Stimulated activated CD4-positive, alpha-beta T cell treated with anti-CD3 and anti-CD28 coated beads, Interleukin-4, amount 100 ng/mL, for 1 hour (primary cell): Measurements from ENCODE around the gene SENP1.
"Not testable (repeated sequence)": the region's sequence is repeated elsewhere in the genome, so short reads cannot be mapped to it uniquely, and the experiment has no call there.

Source experiments
- DNase-seq: peaks from one replicate; pipeline ENCODE4 v3.0.0-alpha.2; 2020

The SENP1 gene

DNA sequence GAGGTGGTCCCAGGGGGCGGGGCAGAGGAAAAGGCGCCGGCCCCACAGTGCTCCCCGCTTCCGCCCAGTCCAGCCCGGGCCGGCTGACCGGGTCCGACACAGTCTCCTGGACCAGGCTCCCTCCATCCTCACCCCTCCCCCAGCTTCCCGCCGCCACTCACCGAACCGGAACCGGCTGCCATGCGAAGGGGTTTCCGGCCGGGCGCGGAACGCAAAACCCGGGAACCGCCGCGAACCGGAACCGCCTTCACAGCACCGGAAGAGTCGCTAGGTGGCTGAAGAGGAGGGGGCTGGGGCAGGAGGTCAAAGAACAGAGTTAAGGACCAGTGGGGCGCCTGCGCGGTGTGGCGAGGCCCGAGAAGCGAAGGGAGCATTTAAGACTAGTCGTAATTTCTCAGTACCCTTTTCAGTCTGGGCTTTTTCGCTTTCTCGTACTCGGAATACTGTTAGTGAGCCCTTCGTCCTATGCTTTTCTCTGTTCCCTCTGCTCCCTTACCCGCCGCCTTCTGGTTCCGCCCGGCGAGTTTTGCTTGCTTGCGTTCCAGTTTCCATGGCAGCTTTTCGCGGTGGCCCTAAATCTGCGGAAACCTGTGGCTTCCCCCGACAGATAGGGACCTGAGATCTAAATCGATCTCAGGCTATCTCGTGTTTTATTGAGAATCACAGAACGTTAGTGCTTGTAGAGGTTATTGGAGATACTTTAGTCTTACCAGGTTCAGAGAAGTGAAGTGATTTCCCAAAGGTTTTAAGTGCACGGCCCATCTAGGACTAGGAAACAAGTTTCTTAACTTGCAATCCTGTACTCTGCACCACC lies at the start of gene SENP1:
SENP1 (minus strand) TSS at position 213 of the 814 bp plus-strand sequence. CDS start 4,607 bp downstream, outside the sequence.
- peak; percentile 90 for DNase-seq

DNA sequence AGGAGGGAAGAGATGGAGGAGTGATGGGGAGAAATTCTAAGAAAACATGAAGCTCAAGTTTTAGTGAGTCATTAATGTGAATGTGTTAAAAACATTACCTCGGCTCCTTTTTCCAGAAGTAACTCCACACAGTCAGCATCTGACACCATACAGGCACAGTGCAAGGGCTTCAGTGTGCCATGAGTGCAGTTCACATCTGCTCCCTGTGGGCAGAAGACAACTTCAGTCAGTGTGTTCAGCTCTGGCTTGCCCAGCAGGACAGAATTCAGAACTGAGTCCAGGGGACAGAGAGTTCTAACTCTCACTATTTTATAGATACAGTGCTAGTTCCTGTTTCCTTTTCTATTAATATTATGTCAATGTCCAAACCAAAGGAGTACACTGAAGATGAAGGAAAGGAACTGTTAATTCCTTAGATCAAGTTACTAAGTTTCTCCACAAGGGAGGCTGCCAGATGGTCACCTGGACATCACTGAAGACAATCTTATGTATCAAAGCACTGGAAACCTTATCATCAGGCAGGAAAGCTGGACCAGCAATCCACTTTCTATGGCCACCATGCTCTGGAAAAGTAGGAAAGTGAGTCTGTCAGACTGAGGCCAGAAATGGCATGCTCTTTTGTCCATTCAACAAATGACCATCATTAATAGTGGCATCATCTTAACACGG lies 45.4 kb upstream of the SENP1 start:
- DNase-seq: no peak

DNA sequence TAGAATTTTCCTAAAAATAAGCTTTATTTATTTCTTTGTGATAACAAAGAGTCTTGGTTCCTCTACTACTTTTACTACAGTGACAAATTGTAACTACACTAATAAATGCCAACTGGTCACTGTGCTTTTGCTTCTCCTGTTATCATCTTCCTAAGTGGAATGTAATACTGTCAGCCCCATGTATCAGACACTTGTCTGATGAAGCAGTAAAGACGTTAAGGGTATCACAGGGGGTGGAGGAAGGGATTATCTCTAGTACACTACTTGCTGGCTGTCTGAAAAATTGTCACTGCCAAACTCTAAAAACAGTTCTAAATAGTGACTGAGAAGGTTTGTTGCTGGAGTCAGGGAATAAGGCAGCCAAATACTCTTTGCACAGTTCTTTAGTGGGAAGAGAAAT lies 40.1 kb upstream of the SENP1 start:
- no peak for DNase-seq

DNA sequence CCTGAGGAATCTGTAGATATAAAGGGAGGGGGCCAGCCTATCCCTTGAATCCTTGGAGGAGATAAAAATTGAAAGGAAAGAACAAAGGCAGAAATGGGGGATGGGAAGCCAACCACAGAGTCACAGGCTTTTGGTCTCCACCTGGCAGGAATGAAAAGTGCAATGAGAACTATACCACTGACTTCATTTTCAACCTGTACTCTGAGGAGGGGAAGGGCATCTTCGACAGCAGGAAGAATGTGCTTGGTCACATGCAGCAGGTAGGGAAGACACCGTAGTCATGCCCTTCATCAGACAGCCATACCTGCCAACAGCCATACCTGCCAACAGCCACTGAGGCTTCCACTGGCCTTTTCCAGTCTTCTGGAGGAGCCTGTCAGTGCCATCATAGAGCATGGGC lies 38.0 kb upstream of the SENP1 start:
- DNase-seq: no peak

DNA sequence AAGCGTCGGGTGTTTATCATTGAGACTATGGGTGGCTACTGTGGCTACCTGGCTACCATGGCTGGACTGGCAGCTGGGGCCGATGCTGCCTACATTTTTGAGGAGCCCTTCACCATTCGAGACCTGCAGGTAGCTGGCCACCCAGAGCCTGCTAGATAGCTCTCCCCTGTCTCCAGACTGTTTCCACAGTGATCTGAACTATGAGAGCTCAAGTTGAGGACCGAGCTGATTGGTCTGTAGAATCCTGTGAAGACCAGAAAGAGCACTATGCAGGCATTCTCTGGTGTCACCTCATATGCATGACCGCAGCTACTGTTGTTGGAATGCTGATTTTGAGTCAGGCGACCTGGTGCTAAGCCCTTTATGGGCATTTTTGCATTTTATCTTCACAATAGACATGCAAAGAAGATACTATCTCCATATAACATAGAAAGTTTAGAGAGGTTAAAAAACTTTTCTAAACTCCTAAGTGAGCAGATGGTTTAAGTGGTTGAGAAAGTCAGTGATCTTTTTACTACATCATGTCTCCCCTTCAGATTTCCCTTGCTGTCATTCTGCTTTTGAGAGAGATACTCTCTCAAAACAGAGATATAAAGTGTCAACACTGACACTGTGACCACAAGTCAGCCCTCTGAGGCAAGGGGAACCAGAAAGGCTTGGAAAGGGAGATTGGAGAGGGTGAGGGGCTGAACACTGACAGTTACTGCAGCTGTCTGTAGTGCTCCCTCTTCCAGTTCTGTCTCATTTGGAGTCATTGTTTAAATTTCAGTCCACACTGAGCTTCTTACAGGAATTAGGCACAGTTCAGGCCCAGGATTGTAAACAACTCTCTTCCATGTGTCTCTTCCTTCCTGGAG lies 37.2 kb upstream of the SENP1 start:
- no peak for DNase-seq

DNA sequence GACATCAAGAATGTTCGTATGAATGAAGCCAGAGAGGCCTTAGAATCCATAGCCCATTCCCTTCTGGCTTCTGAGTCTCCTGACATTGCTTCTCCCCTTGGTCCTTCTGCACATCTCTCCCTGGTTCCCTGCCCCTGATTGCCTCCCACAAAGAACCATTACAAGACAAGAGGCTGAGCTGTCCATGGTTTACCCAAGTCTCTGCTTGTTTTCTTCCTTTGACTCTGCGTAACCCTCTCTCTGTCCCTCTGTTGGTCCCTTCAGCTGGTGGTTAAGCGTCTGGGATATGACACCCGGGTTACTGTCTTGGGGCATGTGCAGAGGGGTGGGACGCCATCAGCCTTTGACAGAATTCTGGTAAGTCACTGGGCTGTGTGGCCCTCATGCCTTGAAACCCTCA lies 29.1 kb upstream of the SENP1 start:
- no peak for DNase-seq

DNA sequence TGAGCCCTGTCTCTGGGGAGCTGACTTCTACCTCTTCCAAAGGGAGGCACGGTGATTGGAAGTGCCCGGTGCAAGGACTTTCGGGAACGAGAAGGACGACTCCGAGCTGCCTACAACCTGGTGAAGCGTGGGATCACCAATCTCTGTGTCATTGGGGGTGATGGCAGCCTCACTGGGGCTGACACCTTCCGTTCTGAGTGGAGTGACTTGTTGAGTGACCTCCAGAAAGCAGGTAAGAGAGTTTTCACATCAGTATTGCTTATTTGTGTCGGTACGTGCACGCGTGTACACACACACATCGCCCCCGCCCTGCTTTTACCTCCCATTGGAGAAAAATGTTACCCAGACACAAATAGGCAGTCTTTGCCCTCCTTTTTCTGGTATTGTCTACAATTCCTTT lies 26.9 kb upstream of the SENP1 start:
- DNase-seq: no peak

DNA sequence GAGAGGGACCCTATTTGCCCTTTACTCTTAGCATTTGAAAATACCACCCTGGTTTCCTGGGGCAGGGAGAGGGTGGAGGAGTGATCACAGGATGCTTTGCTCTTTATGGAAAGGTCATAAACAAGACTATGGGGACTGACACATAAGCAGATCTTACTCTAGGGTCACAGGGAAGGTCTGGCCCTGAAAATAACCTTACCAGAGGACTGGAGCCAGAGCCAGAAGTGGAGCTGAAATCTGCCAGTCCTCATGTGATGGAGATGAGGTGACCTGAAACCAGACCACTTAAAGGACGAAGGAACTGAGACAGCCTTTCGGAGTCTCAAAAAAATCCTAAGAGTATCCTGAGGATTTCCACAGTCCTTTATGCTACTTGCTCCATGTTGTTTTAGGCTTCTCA lies 25.6 kb upstream of the SENP1 start:
- DNase-seq: no peak

DNA sequence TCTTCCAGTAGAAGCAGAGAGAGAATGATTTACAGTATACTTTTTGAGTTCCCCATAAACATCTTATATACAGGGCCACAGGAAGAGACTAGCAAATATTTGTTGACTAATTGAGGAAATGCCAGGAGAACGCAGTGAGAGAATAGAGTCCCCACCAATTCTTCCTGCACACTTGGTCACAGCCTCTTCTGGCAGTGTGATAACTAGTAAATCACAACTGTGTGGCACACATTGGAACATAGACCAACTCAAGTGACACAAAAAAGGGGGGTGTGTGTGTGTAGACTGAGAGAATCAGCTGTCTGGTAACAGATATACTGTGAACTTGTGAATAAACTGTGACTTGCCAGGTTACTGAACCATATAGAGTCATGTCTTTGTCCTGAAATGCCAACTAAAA lies 23.5 kb upstream of the SENP1 start:
- DNase-seq: no peak

DNA sequence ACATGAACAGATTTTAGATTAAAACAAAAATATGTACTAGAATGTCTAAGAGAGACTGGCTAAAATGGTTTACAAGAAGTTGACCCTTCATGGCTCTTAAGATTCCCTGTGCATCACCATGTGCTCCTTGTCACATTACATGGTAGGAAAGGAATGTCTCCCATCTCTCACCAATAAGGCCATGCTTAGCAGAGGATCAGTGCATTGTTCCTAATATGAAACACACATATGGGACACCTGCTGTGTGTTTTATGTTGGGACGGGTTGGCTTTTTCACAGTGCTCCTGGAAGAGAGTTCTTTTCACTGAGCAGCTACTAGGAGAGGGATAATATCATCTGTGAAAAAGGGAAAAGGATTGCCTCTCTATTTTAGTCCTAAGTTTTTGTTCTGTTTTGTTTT lies 22.9 kb upstream of the SENP1 start:
- DNase-seq: no peak

DNA sequence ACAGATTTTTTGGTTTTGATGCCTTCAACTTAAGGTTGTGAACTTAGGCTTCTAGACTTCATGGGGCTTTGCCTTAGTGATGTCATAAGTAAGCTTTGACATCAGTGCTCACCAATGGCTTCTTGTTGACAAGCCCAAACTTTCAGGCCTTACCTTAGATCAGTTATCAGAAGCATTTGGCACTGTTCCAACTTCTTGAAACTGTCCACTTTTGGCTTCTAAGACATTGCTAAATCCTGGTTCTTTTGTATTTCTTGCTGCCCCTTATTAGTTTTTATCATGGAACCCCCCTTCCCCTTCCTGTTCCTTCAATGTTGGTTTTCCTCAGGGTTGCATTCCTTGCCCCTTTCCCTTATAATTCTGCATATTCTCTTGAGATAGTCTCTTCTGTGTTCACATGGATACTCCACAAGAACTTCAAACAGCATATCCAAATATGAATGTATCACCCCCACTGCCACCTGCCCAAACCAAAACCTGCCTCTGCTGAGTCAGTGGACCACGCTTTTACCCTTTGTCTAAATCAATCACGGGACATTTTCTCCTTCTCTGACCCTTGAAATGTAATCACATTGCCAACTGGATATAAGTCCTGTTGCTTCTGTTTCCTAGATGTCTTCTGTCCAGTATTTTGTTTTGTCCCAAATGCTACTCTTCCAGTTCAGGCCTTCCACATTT lies 21.2 kb upstream of the SENP1 start:
- no peak for DNase-seq

DNA sequence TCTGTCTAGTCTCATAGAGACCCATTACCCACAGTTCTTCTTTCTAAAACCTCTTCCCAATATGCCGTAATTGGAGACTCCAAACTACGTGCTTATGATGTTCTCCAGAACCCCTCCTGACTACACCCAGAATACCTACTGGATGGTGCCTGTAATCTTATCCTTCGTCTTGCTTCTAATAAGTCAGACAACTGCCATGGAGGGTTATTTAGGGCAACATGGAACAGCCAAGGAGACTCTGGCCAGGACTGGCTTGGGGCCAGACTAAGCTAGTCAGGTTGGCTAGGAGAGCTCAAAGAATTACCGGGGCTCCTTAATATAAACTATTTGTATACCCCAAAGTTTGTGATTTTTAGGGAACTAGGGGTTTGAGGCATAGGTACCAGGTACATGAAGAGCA lies 20.1 kb upstream of the SENP1 start:
- DNase-seq: no peak

DNA sequence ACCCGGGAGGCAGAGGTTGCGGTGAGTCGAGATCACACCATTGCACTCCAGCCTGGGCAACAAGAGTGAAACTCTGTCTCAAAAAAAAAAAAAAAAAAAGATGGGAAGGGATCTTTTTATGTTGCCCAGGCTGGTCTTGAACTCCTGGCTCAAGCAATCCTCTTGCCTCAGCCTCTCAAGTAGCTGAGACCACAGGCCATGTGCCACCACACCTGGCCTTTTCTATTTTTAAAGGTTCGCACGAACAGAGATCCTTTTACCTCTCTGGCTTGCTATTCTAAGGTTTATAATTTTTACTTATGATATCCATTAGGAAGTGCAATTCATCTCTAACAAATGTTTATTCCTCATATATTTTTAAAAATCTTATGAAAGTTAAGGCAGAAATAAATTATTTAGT lies 19.7 kb upstream of the SENP1 start:
- DNase-seq: not testable (repeated sequence)

DNA sequence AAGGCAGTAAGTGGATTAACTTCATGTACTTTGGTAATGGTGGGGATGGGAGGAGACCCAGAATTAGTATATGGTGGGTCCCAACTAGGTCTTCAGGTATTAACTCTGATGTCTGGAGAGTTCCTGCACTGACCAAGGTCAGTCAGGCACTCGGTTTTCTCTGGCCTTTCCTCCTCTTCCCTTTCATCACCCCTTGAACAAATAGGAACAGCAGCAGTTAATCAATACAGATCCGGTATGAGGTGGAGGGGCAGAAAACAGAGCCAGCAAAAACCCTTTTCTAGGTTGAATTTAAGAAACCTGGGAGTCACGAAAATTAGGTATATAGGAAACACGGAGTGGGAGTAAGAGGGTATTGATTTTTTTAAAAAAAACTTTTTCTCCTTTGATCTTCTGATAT lies 17.3 kb upstream of the SENP1 start:
- no peak for DNase-seq

DNA sequence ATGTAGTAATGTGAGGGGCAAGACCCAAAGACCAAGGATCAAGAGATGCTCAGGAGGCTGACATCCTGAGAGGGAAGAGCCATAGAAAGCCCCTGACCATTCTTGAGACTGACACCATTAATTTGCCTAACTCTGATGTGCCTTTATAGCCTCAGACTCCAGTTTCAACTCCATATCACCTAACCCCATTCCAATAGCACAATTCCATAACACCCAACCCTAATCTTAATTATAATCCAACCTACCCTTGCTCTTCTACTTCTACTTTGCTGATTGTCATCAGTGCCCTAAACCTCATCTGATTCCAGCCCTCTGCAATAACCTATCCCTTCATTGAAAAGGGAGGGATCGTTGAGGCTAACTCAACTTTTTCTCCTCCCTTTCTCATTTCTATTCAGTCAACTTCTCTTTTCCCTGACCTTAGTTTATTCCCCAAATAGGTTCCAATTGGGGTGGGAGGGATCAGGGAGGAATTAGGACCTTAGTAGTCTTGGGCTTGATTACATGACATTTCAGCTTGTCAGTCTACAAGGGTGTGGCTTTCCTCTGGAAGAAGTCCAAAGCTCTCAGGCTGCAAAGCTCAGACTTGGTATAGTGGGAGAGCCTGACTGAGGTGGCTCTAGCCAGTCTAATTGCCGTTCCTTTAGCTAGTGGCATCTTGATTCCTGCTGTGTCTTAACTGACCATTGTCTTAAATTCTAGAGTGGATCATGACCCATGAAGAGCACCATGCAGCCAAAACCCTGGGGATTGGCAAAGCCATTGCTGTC lies 16.4 kb upstream of the SENP1 start:
- no peak for DNase-seq

DNA sequence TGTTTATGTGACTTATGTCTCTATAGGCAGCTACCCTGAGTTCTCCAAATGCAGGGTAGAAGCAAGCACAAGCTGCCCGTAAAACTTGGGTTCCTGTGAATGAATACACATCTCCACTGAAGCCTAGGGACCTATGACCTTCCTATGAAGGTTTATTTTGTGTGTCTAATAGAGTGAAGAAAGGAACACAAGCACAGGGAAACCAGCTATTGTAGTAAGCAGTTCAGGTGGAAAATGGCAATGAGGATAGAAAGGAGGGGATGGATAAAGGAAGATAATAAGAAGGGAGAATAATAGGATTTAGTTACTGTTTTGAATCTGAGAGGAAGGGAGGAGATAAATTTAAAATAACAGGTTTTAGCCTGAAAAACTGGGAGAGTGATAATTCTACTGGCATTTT lies 15.6 kb upstream of the SENP1 start:
- no peak for DNase-seq

DNA sequence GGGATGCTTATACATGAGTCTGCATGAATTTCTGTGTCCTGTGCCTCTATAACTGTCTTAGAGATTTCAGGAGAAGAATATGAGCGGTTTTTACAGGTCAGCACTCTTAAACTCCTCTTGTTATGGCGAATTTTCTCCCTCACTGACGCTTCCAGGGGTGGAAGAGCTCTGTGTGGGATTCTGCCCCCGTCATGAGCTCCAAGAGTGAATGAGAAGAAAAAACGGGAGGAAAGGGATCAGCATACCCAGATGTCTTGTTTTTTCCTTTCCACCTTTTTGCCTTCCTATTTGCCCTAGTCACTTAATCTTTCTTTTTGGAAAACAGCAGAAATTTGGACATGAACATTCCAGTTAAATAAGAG lies 13.9 kb upstream of the SENP1 start:
- no peak for DNase-seq

DNA sequence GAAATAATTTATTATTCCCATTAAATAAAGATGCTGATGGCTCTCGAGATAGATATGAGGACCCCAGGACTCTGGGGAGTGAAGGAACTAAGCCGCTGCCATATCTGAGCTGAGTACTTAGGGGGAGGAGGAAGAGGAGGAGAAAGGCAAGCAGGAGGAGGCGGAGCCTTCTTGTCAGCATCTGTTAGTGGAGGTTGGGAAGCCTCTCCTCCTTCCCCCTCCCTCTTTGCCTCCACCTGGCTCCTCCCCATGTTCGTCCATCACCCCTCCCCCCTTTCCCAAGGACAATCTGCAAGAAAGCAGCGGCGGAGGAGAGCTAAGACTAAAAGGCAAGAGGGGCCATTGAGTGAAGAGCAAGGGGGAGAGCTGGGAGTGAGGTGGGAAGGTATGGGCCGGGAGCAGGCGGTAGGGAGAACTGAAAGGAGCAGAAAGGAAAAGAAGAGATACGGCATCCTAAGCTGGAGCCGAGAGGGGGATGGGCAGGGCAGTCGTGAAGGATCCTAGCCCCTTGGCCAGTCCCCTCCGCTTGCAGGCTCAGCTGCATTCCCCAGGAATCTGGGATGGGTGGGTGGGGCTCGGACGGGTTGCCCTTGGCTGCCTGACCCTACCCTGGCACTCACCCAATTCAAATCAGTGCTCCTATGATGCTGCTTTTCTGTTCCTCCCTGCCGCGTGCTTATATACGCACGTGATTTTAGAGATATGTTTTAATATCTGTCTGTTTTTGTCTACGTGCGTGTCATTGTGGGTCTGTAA lies 13.4 kb upstream of the SENP1 start, which contains the start of gene PFKM:
PFKM (plus strand) TSS at position 287 of the 756 bp plus-strand sequence. CDS start 3,411 bp downstream, outside the sequence.
- peak; percentile 62 for DNase-seq

DNA sequence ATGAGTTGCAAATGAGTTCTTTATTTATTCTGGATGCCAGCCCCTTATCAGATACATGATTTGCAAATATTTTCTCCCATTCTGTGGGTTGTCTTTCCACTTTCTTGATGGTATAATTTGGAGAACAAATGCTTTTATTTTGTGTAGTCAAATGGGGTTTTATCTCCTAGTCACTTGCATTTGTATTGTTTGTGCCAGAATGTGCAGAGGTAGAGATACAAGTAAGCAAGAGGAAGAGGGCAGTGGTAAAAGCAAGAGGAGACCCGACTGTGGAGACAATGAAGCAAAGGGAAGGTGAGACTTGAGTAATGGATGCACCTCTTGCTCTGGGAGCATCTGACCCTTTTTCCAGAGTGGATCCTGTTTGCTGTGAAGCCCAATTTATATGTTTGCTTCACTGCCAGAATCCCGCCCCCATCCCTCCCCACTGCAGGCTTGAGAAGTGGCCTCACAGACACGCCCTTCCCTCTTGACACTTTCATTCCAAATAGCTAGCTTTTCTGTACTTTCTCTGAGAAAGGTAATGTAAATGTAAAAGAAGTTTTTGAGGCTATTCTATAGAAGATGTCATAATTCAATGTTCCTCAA lies 12.5 kb upstream of the SENP1 start:
- DNase-seq: no peak

DNA sequence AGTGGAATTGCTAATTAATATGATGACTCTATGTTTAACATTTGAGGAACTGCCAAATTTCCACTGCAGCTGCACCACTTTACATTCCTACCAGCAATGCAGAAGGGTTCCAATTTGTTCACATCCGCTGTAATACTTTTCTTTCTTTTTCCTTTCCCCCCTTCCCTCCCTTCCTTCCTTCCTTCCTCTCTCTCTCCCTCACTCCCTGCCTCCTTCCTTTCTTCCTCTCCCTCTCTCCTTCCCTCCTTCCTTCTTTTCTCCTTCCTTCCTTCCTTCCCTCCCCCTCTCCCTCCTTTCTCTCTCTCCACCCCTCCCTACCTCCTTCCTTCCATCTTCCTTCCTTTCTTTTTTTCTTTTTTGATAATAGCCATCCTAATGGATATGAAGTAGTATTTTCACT lies 10.1 kb upstream of the SENP1 start:
- DNase-seq: no peak

DNA sequence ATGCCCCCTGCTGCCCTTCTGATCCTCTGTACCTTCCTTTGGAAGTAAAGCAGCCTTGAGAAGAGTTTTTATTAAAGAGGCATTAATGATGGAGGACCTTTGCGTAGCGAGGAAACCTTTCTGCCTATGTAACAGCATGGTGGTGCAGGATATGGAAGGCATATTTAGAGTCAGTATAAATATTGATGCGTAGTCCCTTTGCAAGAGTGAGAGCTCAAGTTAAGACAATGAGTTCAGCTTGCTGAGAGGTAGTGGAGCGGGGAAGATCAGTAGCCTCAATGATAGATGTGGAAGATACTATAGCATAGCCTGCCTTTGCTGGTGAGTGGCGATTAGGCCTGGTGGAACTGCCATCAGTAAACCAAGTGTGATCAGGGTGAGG lies 5.4 kb upstream of the SENP1 start:
- DNase-seq: not testable (repeated sequence)
